Fibroblast of lung (primary cell): ENCODE measurements around the gene MYLK. TPM values are rescaled to one million over a fixed set of nuclear protein-coding genes. Genes with fewer than 3 reads are reported as not detected.
"Not testable (repeated sequence)": the region's sequence is repeated elsewhere in the genome, so short reads cannot be mapped to it uniquely, and the experiment has no call there.

Experiments used
- DNase-seq, 2 donors: peaks; one replicate each; pipeline versions ENCODE4 v3.0.0 to v3.0.0-alpha.2; 2010; ENCODE audit warnings: low read depth in 2 of 2
- H2AFZ ChIP-seq: 2 replicates; pipeline ENCODE4 v1.5.1; 2012; ENCODE audit warnings: low read length, control low read depth, inconsistent platforms
- H3K27ac ChIP-seq: 2 replicates; pipeline ENCODE4 v1.5.1; 2011; ENCODE audit warnings: low read length, control low read depth; ENCODE audit not compliant: insufficient read depth
- H3K27me3 ChIP-seq: 2 replicates; pipeline ENCODE4 v1.5.1; 2011; ENCODE audit warnings: mild to moderate bottlenecking, low read length; ENCODE audit not compliant: control insufficient read depth, insufficient read depth
- H3K36me3 ChIP-seq: 2 replicates; pipeline ENCODE4 v1.5.1; 2011; ENCODE audit warnings: low read length; ENCODE audit not compliant: control insufficient read depth, insufficient read depth
- H3K4me1 ChIP-seq: 2 replicates; pipeline ENCODE4 v1.5.1; 2011; ENCODE audit warnings: low read length; ENCODE audit not compliant: control insufficient read depth, insufficient read depth; ENCODE audit errors: extremely low read depth
- H3K4me2 ChIP-seq: 2 replicates; pipeline ENCODE4 v1.5.1; 2011; ENCODE audit warnings: low read length, control low read depth; ENCODE audit not compliant: insufficient read depth; ENCODE audit errors: extremely low read depth
- H3K4me3 ChIP-seq, 4 experiments: fragments of 200-600 bp in 1 of 4; sonication (generic) in 1 of 4; replicated peaks in 1 of 4; 2 replicates each; pipeline ENCODE4 v1.5.1; 2011 to 2016; ENCODE audit warnings: low read length in 4 of 4, low read depth in 3 of 4, mild to moderate bottlenecking in 3 of 4, control low read depth in 2 of 4, inconsistent platforms in 1 of 4, mixed read lengths in 1 of 4; ENCODE audit not compliant: insufficient read depth in 1 of 4; ENCODE audit errors: control extremely low read depth in 1 of 4
- H3K79me2 ChIP-seq: 2 replicates; pipeline ENCODE4 v1.5.1; 2012; ENCODE audit warnings: mild to moderate bottlenecking, low read length, inconsistent platforms; ENCODE audit not compliant: control insufficient read depth, insufficient read depth
- H3K9ac ChIP-seq: 2 replicates; pipeline ENCODE4 v1.5.1; 2011; ENCODE audit warnings: mild to moderate bottlenecking, low read length, control low read depth; ENCODE audit not compliant: insufficient read depth
- H3K9me3 ChIP-seq: 2 replicates; pipeline ENCODE4 v1.5.1; 2012; ENCODE audit warnings: low read depth, low read length; ENCODE audit not compliant: control insufficient read depth, insufficient read depth
- H4K20me1 ChIP-seq: 2 replicates; pipeline ENCODE4 v1.5.1; 2011; ENCODE audit warnings: low read length; ENCODE audit not compliant: control insufficient read depth, insufficient read depth; ENCODE audit errors: extremely low read depth
- EZH2 ChIP-seq: IDR thresholded peaks from 2 replicates; pipeline ENCODE4 v1.5.1; 2012; ENCODE audit warnings: low read length, control low read depth, mild to moderate bottlenecking; ENCODE audit errors: missing control alignments
- polyA plus RNA-seq, 2 donors: library from polyadenylated mRNA; depleted of rRNA in 1 of 2; stranded (reverse) in 1 of 2; unstranded in 1 of 2; fragments of >200 nt; gene quantifications; 2 replicates each; pipeline ENCODE4 v1.2.1, GENCODE V29; 2011 to 2012; ENCODE audit warnings: missing spikeins in 1 of 2
- total RNA-seq: library from RNA; depleted of rRNA; stranded (reverse); fragments of >200 nt; gene quantifications from 2 replicates; pipeline ENCODE4 v1.2.1, GENCODE V29; 2014
- TF ChIP-seq, protein P1 (sequence below), 2 donors: IDR thresholded peaks in 1 of 2; conservative IDR thresholded peaks in 1 of 2; 1 replicate in 1 of 2; 2 replicates in 1 of 2; pipeline ENCODE4 v1.5.1; 2011 to 2012; ENCODE audit warnings: low read length in 2 of 2, control low read depth in 1 of 2, inconsistent platforms in 1 of 2, low read depth in 1 of 2, mild to moderate bottlenecking in 1 of 2

Gene MYLK
- total and polyA plus RNA-seq, 2 donors (not counting 1 experiment from before 2014, with no cell fraction given), result 918 to 941 TPM

DNA sequence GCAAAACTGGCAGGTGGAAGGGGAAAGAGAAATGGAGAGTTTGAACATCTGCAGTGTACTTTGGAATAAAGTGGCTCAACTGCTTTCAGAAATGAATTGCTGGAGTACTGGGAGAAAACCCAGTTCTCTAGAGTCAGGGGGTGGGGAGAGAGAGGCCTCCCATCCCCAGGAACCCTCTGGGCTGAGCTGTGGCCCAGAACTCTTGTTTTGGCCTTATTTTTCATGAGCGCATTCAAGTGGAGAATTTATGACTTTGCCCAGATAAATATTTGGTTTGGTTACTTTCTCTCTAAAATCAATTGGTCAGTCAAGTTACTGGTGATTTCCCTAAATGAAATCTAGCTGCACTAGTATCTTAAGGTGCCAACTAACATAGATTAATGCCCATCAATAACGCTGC is 270.6 kb downstream of the MYLK start:
- no peak overlapping the region for H3K4me2 ChIP-seq
- no peak for TF ChIP-seq EZH2
- TF ChIP-seq, protein P1, sequence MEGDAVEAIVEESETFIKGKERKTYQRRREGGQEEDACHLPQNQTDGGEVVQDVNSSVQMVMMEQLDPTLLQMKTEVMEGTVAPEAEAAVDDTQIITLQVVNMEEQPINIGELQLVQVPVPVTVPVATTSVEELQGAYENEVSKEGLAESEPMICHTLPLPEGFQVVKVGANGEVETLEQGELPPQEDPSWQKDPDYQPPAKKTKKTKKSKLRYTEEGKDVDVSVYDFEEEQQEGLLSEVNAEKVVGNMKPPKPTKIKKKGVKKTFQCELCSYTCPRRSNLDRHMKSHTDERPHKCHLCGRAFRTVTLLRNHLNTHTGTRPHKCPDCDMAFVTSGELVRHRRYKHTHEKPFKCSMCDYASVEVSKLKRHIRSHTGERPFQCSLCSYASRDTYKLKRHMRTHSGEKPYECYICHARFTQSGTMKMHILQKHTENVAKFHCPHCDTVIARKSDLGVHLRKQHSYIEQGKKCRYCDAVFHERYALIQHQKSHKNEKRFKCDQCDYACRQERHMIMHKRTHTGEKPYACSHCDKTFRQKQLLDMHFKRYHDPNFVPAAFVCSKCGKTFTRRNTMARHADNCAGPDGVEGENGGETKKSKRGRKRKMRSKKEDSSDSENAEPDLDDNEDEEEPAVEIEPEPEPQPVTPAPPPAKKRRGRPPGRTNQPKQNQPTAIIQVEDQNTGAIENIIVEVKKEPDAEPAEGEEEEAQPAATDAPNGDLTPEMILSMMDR (conservative IDR thresholded peaks at IDR 0.05 in 1 of 2, IDR thresholded peaks at IDR 0.05 in 1 of 2; ENCODE audit: low read depth in 1 of 2, low read length in 2 of 2), result no peak
- H3K36me3 ChIP-seq, result peaks cover 10% of the 10 kb centered on the region
- H3K27me3 ChIP-seq, result no peaks in the 10 kb centered on the region
- peaks cover 3% of the 10 kb centered on the region for H3K4me1 ChIP-seq
- no peaks in the 10 kb centered on the region for H3K9me3 ChIP-seq
- no peak overlapping the region for H2AFZ ChIP-seq
- no peak overlapping the region for H3K4me3 ChIP-seq
- no peaks in the 10 kb centered on the region for H4K20me1 ChIP-seq
- H3K27ac ChIP-seq, result no peak overlapping the region
- H3K9ac ChIP-seq, result no peak overlapping the region
- H3K79me2 ChIP-seq, result no peaks in the 10 kb centered on the region
- no peak for DNase-seq

DNA sequence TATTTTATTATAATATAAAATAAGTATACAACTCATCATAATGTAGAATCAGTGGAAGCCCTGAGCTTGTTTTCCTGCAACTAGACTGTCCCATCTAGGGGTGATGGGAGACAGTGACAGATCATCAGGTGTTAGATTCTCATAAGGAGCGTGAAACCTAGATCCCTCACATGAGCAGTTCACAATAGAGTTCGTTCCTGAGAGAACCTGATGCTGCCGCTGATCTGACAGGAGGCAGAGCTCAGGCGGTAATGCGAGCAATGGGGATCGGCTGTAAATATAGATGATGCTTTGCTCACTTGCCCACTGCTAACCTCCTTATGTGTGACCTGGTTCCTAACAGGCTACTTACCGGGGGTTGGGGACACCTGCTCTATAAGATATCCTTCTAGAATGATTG is 272.5 kb downstream of the MYLK start:
- not testable (repeated sequence) for H3K27me3 ChIP-seq, H3K4me2 ChIP-seq, H3K9me3 ChIP-seq, H3K36me3 ChIP-seq, H3K4me1 ChIP-seq, H3K4me3 ChIP-seq, H3K27ac ChIP-seq, H4K20me1 ChIP-seq, H3K79me2 ChIP-seq, H3K9ac ChIP-seq, DNase-seq, H2AFZ ChIP-seq

DNA sequence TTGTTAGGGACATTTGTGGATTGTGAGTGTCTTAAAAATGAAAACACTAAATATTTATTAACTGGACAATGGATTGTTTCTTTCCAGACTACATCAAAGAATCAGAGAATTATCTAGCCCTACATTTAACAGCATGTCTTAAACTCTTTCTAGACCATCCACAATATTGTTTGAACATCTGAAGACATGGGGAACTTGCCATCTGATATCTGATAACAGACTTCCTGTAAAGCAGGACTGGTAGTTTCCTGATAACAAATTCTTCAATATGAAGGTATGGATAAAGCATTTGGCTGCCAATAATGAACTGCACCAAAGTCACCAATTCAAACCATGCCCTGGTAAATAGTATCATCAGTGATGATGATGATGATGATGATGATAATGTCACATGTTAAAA is 273.1 kb downstream of the MYLK start:
- H3K4me1 ChIP-seq, result peaks cover 4% of the 10 kb centered on the region
- H3K27ac ChIP-seq, result no peak overlapping the region
- TF ChIP-seq EZH2, result no peak
- TF ChIP-seq, protein P1 (conservative IDR thresholded peaks at IDR 0.05 in 1 of 2, IDR thresholded peaks at IDR 0.05 in 1 of 2; ENCODE audit: low read depth in 1 of 2, low read length in 2 of 2), result no peak
- no peaks in the 10 kb centered on the region for H4K20me1 ChIP-seq
- DNase-seq, result no peak
- H3K4me3 ChIP-seq, result no peak overlapping the region
- H2AFZ ChIP-seq, result no peak overlapping the region
- H3K9me3 ChIP-seq, result no peaks in the 10 kb centered on the region
- peaks cover 4% of the 10 kb centered on the region for H3K36me3 ChIP-seq
- no peak overlapping the region for H3K9ac ChIP-seq
- no peaks in the 10 kb centered on the region for H3K79me2 ChIP-seq
- no peaks in the 10 kb centered on the region for H3K27me3 ChIP-seq
- no peak overlapping the region for H3K4me2 ChIP-seq
